Muscle of back (tissue), 11 donors: ENCODE data around the gene DAB1. TPM values are rescaled to one million over a fixed set of nuclear protein-coding genes. Genes with fewer than 3 reads are reported as not detected.

Experiments used
- DNase-seq, 3 donors: peaks; one replicate each; pipeline versions ENCODE4 v3.0.0 to v3.0.0-alpha.2; 2013
- polyA plus RNA-seq, 10 donors: library from polyadenylated mRNA; unstranded; fragments of 120-200 nt; gene quantifications; one replicate each; pipeline ENCODE4 v1.2.1, GENCODE V29; 2013; ENCODE audit not compliant: insufficient read length in 10 of 10

Gene DAB1
- polyA plus RNA-seq, 10 donors = 2.1 to 5.5 (median 3.2) TPM

- no peak for DNase-seq
These were observed 4.9 kb downstream of the DAB1 start for GRCh38 chr1:57418971-57419370.

DNA sequence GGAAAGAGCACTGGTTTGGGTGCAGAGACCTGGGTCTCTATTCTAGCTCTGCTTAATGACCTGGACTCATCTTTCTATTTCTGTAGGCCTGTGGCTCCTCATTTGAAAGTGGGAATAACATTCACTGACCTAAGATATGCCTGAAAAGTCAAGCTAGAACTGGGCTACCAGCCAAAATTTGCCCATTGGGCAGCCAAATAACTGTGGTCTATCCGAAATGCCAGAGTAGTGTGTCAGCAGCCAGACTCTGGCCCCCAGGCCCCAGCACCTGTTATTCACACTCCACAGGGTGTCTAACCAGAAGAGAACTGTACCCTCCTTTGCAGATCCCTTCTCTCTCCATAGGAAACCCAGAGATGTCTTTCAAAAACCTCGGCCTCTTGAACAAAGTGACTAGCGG is 12.6 kb downstream of the DAB1 start:
- DNase-seq = peak in 2 of 3 donors; percentile 11 to 19

GRCh38 chr1:57410508-57410907 is 13.4 kb downstream of the DAB1 start:
- no peak for DNase-seq

DNA sequence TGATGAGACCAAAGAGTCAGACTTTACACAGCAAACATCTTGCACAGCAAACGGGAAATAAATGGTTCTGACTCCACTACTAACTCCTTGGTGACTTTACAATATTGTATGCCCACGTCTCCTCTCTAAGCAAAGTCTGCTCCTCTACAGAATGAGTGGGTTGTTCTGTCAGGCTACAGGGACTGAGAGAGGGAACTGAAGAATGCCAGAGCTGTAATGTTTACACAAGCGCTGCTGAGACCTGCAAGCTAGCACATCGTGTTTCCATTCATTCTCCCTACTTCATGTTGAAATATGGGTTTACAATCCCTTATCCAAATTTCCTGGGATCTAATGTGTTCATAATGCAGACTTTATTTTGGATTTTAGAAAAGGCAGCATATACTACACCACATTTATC is 15.9 kb downstream of the DAB1 start:
- DNase-seq = no peak

DNA sequence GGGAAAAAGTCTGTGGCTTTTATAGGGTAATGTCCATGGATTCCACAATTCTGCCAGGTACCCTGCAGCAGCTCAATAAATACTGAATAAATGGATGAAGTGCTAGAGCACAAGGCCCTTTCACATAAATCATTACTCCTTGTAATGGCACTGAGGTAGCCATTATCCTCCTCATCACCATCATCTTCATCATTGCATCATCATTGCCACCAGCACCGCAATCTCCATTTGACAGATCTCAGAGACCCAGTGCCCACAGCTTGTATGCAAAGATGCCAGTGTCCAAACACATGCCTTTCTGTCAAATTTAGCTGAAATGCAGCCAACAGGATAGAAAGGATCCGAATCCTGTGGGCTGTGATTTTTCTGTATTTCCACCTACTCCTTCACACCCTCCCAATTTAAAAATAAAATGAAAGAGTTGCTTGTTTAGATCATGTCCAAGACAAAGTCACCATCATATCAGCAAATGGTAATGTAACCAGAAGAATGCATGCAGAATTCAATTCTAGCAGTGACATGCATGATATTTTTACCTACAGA is 17.4 kb downstream of the DAB1 start:
- no peak for DNase-seq

DNA sequence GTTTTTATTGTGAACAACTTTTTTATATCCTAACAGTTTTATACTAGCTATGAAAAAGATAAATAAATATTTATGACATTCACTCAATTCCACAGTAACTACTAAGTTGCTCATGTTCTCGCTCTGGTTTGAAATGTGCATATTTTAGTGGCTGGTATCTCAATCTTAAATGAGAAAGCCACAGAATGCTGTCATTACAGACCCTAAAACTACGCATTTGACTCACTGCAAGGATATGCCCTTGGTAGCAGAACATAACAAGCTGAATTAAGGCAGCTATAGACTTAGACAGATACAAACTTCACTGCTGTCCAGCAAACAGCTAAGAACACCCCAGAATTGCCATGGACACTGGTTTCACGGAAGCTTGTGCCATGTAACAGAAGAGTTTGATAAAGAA is 19.0 kb downstream of the DAB1 start:
- DNase-seq = no peak

DNA sequence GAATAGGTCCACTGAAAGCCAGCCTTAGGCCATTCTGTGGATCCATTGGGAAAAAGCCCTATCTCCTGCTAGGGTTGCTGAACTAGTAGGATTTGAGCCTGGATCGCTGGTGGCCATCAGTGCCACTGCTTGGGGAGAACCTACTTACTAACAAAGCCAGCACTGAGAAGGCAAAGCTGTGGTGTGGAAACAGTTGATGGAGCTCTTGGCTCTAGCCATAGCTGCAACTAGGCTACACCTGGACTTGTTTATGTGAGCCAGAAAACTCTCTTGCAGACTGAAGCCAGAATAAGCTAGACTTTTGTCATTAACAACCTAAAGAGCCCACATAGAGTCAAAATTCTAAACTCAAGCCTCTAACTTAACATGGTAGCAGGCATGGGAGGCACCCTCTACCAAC is 20.7 kb downstream of the DAB1 start:
- DNase-seq = no peak

DNA sequence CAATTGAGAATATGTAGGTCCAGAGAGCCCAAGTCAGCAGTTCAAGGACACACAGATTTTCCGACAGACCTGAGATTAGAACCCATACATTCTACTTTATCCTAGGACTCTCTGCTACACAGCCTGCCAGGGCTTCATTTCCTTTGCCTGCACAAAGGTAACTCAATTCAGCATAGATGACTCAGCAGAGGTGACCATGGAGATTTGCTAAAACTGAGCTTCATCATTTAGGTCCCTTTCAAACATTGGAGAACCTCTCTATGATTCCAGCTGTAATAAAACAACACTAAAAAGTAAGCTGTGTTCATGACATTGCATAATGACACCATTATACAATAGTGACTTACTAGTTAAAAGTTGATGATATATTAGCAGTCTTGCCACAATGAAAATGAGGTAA is 22.2 kb downstream of the DAB1 start:
- DNase-seq = no peak

GRCh38 chr1:57400048-57400447 is 23.8 kb downstream of the DAB1 start:
- DNase-seq = no peak

DNA sequence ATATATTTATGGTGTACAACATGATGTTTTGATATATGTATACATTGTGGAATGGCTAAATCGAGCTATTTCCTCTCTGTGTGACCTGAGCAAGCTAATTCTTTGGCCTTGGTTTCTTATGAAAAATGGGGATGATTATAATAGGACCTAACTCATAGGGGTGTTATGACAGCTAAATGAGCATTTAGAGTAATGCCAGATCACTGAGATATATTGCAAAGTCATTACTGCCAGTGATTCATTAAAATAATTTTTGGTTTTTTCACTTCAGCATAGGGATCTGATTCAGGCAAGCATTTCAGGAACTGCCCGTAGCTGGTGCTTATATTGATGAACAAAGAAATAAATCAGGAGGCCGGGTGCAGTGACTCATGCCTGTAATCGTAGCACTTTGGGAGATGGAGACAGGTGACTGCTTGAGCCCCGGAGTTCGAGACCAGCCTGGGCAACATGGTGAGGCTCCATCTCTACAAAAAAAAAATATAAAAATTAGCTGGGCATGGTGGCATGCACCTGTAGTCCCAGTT is 30.7 kb downstream of the DAB1 start:
- no peak for DNase-seq

DNA sequence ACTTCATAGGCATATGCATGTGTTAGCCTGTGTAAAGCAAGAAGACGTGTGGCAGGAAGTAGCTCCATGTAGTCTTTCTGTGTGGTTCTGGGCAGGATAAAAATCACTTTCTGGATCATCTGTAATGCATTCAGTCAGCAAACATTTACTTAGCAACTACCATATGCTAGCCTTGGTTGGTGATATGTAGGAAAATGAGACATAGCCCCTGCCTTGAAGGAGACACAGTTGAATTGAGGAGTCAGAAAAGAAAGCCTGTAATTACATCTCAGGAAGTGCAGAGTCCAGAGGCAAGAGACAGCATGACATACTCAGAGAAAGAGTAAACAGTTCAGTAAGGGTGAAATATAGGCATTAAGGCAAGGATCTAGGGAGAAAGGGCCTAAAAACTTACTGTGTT is 38.5 kb downstream of the DAB1 start:
- DNase-seq = no peak

DNA sequence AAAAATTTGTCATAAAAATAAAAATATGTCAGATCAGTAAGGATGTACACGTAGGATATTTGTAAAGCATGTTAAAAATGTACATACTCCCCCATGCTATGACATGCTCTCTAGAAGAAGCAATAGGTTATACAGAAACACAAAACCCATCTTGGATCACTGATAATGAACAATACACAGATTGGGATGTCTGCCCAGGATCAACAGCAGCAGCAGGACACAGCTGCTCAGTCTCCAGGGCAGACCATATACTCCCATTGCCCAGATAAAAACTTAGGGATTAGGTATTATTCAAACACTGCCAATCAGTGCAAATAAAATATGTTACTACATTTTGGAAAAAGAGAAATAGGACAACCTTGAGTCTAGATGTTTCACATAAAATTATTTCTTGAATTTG is 39.0 kb downstream of the DAB1 start:
- DNase-seq = peak in 1 of 3 donors; percentile 49

DNA sequence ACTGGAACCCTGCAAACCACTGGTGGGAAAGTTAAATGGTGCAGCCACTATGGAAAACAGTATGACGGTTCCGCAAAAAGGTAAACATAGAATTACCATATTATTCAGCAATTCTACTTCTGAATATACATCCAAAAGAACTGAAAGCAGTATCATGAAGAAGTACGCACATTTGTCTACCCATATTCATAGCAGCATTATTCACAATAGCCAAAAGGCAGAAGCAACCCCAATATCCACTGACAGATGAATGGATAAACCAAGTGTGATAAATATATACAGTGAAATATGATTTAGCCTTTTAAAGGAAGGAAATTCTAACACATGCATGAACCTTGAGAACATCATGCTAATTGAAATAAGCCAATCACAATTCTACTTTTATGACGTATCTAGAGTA is 39.6 kb downstream of the DAB1 start:
- no peak for DNase-seq

DNA sequence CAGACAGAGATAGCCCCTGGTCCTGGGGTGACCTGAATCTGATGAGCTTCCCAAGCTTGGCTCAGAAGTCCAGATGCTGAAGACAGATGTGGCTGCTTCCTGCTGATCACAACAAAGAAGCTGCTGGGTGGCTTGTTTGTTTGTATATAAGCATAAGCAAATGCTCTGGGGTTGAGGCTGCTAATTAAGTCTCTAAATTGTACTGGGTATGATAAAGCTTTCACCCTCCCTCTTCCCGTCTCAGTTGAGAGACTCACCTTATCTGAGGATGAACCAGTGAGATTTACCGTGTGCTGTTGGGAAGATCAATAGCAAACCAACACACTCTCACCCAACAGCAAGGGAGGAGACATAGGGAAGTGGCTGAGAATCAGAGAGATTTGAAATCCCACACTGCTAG is 42.0 kb downstream of the DAB1 start:
- DNase-seq = no peak

- no peak for DNase-seq
These were observed 42.4 kb downstream of the DAB1 start for GRCh38 chr1:57381426-57381825.

- no peak for DNase-seq
These were observed 42.9 kb downstream of the DAB1 start for GRCh38 chr1:57380923-57381322.

DNA sequence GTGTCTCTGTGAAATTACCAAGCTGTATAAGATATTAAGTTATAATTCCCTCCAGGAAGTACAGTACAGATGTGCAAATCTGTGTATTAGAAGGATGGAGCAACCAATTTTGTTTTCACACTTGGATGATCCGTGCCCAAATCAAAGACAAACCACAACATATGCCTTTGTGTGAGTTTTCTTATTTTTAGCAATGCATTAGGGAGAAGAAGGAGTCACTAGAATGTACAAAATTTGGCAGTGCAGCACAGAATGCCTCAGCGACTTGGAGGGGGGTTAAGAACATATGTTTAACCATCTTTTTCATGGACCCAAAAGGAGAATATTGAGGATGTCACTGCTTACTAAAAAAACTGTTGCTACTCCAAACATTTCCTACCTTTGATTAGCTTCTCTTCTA is 45.3 kb downstream of the DAB1 start:
- DNase-seq = no peak

GRCh38 chr1:57377339-57378139 is 46.3 kb downstream of the DAB1 start:
- no peak for DNase-seq

GRCh38 chr1:57376041-57376440 is 47.8 kb downstream of the DAB1 start:
- DNase-seq = peak in 1 of 3 donors; percentile 12

GRCh38 chr1:57369889-57370288 is 54.0 kb downstream of the DAB1 start:
- no peak for DNase-seq

- DNase-seq = no peak
These were observed 55.9 kb downstream of the DAB1 start for GRCh38 chr1:57367945-57368344.

DNA sequence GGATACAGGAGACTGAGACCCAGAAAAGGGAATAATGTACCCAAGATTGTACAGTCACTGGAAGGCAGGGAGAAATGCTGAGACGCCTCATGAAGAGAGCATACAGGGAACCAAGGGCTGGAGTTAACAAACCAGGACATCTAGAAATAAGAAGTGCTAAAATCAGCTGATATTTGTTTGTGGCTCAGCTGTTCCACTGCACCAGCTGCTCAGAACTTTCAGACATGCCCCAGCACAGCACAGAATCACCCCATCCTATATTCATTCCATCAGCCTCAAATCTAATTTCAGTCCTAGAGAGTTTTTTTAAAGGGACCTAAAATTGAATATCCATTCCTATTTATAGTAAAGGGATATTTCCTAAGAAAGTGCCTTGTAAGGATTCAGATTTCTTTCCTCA is 60.2 kb downstream of the DAB1 start:
- no peak for DNase-seq

- no peak for DNase-seq
These were observed 60.7 kb downstream of the DAB1 start for GRCh38 chr1:57363165-57363564.

- DNase-seq = no peak
These were observed 61.4 kb downstream of the DAB1 start for GRCh38 chr1:57362480-57362879.
